ENCODE results near the gene GTSF1L. TPM values are rescaled to one million over a fixed set of nuclear protein-coding genes. Genes with fewer than 3 reads are reported as not detected.

Gene GTSF1L
- total RNA-seq, 1 experiment from 2014 or later: not detected

DNA sequence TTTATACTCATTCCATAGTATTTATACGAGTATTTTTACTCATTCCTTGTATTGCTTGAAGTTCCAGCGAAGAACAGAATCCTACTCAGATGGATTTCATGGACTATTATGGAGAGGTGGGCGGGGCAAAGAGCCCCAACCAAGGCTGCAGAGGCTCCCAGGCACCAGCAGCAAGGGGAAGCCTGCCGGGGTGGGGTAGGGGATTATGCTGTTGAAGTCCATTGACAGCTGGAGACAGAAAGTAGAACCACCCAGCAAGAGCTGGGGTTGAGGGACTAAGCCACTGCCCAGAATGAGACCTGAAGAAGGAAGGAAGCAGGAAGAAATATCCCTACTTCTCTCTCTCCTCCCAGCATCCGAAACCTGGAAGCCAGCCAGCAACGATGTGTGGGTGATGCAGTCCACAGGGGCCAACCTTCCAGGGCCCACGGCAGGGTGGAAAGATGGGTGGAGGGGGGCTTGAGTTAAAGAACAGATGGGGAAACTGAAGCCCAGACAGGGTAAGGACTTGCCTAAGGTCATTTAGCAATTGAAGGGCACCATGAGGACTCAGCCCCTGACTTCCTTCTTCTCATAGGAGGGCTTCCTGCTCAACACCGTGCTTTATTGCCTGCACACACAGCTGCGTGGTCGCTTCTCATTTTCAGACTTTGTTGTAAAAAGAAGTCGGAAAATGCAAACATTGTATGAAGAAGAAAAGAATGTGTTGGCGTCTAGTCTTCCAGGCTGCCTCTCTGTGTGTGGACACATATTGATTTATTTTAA is 18.3 kb upstream of the GTSF1L start:
- H4K5ac ChIP-seq (ENCODE audit: insufficient read length, low read depth, low read length): no peak overlapping the region

More for the DNA sequence above, 18.3 kb upstream of the GTSF1L start:
- H2AK5ac ChIP-seq (ENCODE audit: insufficient read length, low read length): no peak overlapping the region
- H2BK12ac ChIP-seq (ENCODE audit: insufficient read length, low read depth, low read length): no peak overlapping the region
- H3K9me3 Mint-ChIP-seq: no peaks in the 10 kb centered on the region
- no peak overlapping the region for H3K23ac ChIP-seq (ENCODE audit: insufficient read length, low read depth, low read length)
- no peaks in the 10 kb centered on the region for H3K4me1 ChIP-seq (ENCODE audit: insufficient read depth, low read length)
- H3K14ac ChIP-seq (ENCODE audit: insufficient read depth, low read length): no peak overlapping the region
- H3K4ac ChIP-seq (ENCODE audit: low read depth, low read length): no peak overlapping the region
- no peak overlapping the region for H2BK20ac ChIP-seq (ENCODE audit: low read depth, low read length, poor library complexity, severe bottlenecking)
- no peaks in the 10 kb centered on the region for H3K9me3 ChIP-seq (ENCODE audit: control insufficient read depth, low read depth, low read length)
- no peak for DNase-seq
- H3K79me1 ChIP-seq (ENCODE audit: insufficient read depth, low read depth, low read length, poor library complexity, severe bottlenecking): no peaks in the 10 kb centered on the region
- no CpG with 5 or more reads among the region's 12 CpGs for WGBS (ENCODE audit: extremely low coverage, insufficient read length, low lambda C conversion rate)
- no peak overlapping the region for H3K27ac Mint-ChIP-seq
- no peaks in the 10 kb centered on the region for H3K36me3 Mint-ChIP-seq (ENCODE audit: insufficient read depth in 1 of 3, low read depth in 3 of 3)
- H3K4me1 Mint-ChIP-seq: peaks cover 13 to 32% of the 10 kb centered on the region in 2 experiments
- H3K4me3 Mint-ChIP-seq: no peak overlapping the region
- no peak overlapping the region for H4K91ac ChIP-seq (ENCODE audit: insufficient read length, low read depth, low read length)
- H3K23me2 ChIP-seq (ENCODE audit: insufficient read length, low read depth, low read length, poor library complexity, severe bottlenecking): no peaks in the 10 kb centered on the region
- TF ChIP-seq, protein P1, sequence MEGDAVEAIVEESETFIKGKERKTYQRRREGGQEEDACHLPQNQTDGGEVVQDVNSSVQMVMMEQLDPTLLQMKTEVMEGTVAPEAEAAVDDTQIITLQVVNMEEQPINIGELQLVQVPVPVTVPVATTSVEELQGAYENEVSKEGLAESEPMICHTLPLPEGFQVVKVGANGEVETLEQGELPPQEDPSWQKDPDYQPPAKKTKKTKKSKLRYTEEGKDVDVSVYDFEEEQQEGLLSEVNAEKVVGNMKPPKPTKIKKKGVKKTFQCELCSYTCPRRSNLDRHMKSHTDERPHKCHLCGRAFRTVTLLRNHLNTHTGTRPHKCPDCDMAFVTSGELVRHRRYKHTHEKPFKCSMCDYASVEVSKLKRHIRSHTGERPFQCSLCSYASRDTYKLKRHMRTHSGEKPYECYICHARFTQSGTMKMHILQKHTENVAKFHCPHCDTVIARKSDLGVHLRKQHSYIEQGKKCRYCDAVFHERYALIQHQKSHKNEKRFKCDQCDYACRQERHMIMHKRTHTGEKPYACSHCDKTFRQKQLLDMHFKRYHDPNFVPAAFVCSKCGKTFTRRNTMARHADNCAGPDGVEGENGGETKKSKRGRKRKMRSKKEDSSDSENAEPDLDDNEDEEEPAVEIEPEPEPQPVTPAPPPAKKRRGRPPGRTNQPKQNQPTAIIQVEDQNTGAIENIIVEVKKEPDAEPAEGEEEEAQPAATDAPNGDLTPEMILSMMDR (conservative IDR thresholded peaks at IDR 0.05): no peak
- H3K56ac ChIP-seq (ENCODE audit: insufficient read length, low read depth, low read length): no peak overlapping the region
- H2BK120ac ChIP-seq (ENCODE audit: low read depth, low read length, poor library complexity, severe bottlenecking): no peak overlapping the region
- H3K9ac ChIP-seq (ENCODE audit: extremely low read depth, insufficient read length, low read length): no peak overlapping the region
- no peaks in the 10 kb centered on the region for H3K79me2 ChIP-seq (ENCODE audit: insufficient read depth, low read length)
- no peak overlapping the region for H3T11ph ChIP-seq (ENCODE audit: low read length)
- no peak overlapping the region for H2BK15ac ChIP-seq (ENCODE audit: low read depth, low read length)
- no peak overlapping the region for H2BK5ac ChIP-seq (ENCODE audit: insufficient read length, low read length)
- no peaks in the 10 kb centered on the region for H3K27me3 ChIP-seq (ENCODE audit: insufficient read depth, low read length)
- H4K20me1 ChIP-seq (ENCODE audit: control insufficient read depth, insufficient read depth, insufficient read length): no peaks in the 10 kb centered on the region
- H3K27ac ChIP-seq (ENCODE audit: insufficient read length, low read depth, low read length): no peak overlapping the region
- no peak overlapping the region for H3K4me2 ChIP-seq (ENCODE audit: insufficient read depth, insufficient read length, low read length)
- no peak overlapping the region for H2AFZ ChIP-seq (ENCODE audit: low read length)
- H3K18ac ChIP-seq (ENCODE audit: insufficient read length, low read depth, low read length): no peak overlapping the region
- H3K27me3 Mint-ChIP-seq (ENCODE audit: low read depth): peaks cover 8% of the 10 kb centered on the region
- H4K8ac ChIP-seq (replicated peaks; ENCODE audit: insufficient read length, low read depth, low read length): no peak overlapping the region
